Stimulated activated naive CD4-positive, alpha-beta T cell (primary cell): Measurements from ENCODE around the gene CDK16.

Experiments used
- DNase-seq, 6 experiments: peaks; one replicate each; lab custom pipeline; 2025; lab: John Stamatoyannopoulos, UW

CDK16 gene

GRCh38 chrX:47218280-47218919 is at the start of gene CDK16:
CDK16 (plus strand) TSS chrX:47218681; CDS start chrX:47223558, 4,877 bp downstream.
- DNase-seq: peak; percentile 56 to 99 (median 84)

DNA sequence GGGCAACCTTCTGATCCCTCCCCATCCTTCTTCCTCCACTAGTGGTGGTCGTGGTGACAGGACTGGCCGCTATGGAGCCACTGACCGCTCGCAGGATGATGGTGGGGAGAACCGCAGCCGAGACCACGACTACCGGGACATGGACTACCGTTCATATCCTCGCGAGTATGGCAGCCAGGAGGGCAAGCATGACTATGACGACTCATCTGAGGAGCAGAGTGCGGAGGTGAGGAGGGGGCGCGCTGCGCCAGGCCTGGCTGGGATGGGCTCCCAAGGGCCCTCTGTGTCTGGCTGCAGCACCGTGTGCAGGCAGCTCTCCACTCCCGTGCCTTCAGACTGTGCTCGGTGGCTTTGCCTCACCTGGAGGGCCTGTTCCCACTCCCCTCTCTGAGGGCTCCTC is 49.2 kb upstream of the CDK16 start:
- no peak for DNase-seq

DNA sequence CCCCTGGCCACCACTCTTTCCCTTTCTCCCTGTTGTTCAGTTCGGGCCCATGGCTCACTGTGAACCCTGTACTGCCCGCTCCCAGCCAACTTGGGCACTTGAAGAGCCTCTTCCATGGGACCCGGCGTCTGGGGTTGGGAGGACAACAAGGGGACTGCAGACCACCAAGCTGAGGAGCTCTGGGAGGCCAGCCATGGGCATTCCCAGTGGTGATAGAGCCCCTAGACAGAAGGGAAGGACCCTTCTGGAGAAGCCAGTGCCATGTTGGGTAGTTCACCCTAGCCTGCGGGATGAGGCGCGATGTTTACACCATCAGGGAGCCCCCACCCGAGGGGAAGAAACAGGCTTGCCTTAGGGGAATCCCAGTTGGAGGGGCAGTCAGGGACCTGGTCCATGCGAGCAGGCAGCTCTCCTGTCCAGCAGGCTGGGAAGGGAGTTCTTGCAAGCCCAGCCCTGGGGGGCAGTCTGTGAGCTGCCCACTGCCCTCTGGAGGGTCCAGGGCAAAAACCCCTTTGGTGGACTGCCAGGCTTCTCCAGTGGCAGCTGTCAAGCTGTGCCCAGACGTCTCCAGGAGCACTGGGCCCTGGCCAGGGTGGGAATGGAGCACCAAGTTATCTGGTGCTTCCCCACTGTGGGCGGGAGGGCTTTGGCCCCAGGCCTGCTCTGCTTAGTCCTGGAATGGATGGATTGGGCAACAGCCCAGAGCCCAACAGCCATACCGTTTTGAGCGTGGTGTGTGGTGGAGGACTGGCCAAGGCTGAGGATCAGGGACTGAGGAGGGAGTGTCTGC is 48.6 kb upstream of the CDK16 start:
- no peak for DNase-seq

DNA sequence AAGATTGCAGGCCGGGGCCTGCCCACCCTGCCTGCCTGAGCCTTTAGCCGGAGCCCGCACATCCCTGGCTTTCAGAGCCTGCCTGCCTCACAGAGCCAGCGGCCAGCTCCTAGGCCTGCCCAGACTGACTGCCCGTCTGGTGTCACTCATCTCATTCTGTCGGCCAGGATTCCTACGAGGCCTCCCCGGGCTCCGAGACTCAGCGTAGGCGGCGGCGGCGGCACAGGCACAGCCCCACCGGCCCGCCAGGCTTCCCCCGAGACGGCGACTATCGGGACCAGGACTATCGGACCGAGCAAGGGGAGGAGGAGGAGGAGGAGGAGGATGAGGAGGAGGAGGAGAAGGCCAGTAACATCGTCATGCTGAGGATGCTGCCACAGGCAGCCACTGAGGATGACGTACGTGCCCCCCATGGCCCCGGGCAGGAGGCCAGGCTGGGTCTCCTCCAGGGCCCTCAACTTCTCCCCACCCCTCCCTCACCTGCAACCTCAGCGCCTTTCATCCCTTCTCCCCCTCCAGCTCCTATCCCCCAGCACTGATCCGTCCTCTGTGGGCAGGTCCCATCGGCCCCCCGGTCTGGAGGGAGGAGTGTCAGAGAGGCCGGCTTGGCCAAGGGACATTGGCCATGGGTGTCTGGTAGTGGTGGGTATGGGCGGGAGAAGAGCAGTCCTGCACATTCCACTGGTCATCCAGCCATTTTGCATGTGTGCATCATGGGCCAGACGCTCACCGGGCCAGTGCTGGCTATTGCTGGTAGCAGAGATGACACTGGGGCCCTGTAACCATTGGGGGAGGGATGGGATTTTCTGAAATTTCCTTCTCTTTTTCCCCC is 47.4 kb upstream of the CDK16 start:
- no peak for DNase-seq

- no peak for DNase-seq
Measured at GRCh38 chrX:47171996-47172395, 46.5 kb upstream of the CDK16 start.

DNA sequence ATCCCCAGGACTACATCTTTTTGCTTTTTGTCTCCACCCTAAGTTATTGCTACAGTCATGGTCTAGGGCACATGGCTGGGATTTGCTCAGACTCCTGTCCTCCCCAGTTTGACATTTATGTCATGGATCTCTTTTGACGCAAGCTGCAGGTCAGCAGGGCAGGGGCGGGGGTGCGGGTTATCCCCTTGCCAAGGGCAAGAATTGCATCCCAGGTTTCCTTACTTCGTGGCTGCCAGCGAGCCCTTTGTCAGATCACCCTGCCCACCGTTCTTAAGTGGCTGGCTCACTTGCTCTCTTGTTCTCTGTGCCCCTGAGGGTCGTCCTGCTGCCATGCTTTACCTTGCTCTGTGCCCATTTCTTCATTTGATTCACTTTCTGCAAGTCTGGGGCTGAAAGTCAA is 45.9 kb upstream of the CDK16 start:
- DNase-seq: no peak

- no peak for DNase-seq
Measured at GRCh38 chrX:47172971-47173792, 45.3 kb upstream of the CDK16 start.

DNA sequence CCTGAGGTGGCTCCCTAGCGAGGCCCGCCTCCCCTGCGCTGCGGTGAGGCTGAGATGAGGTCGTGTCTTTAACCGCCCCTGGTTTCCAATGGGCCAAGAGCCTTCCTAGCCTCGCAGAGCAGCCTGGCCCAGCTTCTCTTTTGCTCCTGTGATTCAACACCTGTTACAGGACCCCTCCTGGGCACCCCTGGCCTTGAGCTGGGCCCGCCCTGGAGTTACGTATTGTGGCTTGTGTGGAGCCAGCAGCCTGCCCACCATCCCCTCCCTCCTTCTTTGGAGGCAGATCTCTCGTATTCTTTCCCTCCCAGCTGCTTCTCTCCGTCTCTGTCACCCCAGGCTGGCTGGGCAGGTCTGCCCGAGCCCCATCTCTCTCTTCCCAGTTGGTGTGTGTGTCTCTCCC is 44.1 kb upstream of the CDK16 start:
- no peak for DNase-seq

GRCh38 chrX:47174846-47175587 is 43.5 kb upstream of the CDK16 start:
- no peak for DNase-seq

DNA sequence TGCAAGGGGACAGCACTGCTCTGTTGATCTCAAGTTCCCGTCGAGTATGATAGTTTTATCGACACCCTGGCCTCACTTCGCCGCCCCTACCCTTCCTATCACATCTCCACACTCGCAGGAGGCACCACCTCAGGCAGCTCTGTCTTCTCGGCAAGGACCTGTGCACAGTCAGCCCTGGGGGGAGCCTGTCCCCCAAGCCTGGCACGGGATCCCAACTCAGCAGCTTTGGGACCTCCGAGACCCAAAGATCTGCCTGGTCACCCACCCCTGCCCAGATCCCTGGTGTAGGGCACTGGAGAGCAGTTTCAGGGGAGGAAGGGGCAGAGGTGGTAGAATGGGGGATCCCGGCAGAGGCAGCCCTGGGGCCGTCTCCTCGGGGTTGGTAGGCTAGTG is 42.9 kb upstream of the CDK16 start:
- DNase-seq: no peak

DNA sequence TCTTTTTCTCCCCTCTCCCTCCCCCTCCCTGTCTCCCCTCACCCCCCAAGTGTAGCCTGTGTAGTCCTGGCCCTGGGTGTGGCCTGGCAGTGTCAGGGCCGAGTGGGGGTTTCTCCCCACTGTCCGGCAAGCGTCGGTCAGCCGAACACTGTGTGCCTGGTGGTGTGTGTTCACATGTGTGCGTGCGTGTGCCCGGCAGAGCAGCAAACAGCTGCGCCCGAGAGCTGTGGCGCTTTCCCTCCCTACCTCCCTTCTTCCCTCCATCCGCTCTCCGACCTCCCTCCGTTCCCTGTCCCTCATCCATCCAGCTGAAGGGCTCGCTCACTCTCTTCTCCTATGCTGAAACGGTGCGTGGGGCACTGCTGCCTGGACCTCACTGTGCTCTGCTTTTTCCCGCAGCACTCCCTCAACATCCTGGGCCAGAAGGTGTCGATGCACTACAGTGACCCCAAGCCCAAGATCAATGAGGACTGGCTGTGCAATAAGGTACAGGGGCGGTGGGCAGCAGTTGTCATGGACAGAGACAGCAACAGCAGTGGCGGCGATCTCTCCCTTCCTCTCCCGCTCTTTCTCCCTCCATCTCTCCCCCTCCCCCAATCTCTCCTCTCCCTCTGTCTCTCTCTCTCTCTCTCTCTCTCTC is 42.3 kb upstream of the CDK16 start:
- no peak for DNase-seq

GRCh38 chrX:47177079-47177478 is 41.4 kb upstream of the CDK16 start:
- no peak for DNase-seq

GRCh38 chrX:47178337-47178736 is 40.1 kb upstream of the CDK16 start:
- no peak for DNase-seq

DNA sequence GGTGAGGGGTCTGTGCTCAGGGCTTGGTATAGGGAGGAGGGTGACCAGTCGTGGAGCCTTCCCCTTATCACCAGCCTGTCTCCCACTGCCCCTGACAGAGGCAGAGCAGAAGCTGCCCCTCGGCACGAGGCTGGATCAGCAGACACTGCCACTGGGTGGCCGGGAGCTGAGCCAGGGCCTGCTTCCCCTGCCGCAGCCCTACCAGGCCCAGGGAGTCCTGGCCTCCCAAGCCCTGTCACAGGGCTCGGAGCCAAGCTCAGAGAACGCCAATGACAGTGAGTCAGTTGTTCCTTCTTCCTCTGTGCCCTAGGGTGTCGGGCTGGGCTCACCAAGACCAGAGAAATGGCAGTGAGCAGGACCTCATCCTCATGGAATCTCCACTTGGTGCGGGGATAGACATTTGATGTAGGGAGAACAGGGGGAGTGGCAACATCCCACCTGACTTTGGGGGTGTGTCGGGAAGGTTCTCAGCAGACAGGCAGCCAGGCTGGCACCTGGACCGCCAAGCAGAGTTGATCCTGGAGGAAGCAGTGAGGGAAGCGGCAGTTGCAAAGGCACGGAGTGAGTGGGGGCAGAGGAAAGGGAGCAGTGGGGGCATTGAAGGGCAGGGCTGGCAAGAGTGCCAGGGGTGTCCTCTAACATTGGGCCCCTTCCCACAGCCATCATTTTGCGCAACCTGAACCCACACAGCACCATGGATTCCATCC is 39.1 kb upstream of the CDK16 start:
- no peak for DNase-seq

- no peak for DNase-seq
Measured at GRCh38 chrX:47179928-47180255, 38.6 kb upstream of the CDK16 start.

GRCh38 chrX:47180346-47180745 is 38.1 kb upstream of the CDK16 start:
- no peak for DNase-seq

DNA sequence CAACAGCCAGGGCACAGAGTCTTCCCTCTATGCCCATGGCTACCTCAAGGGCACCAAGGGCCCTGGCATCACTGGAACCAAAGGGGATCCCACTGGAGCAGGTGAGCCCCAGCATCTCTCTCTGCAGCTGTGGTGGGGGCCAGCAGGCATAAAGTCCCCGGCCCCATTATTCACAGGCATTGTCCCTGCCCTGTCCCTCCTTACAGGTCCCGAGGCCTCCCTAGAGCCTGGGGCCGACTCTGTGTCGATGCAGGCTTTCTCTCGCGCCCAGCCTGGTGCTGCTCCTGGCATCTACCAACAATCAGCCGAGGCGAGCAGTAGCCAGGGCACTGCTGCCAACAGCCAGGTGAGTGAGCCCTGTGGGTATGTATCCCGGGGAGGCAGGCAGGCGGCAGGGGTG is 37.2 kb upstream of the CDK16 start:
- no peak for DNase-seq

DNA sequence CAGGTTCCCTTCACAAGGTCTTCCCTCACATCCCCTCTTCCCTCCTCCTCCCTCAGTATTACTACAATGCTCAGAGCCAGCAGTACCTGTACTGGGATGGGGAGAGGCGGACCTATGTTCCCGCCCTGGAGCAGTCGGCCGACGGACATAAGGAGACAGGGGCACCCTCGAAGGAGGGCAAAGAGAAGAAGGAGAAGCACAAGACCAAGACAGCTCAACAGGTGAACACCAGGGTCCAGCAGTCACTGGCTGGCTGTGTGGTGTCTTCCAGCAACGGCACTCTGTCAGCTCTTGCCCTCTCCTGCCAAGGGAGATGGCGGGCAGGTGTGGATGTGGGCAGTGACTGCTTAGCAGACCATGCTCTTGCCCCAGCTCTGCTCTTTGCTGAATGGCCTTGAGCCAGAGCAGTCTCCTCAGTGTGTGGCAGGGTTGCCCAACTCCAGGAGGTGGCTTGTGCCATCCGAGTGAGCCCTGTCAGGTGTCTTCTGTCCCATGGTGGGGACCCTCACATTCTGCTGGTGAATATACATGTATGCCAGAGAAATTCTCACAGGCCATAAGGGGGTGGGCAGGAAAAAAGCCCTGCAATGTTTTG is 36.3 kb upstream of the CDK16 start:
- no peak for DNase-seq

DNA sequence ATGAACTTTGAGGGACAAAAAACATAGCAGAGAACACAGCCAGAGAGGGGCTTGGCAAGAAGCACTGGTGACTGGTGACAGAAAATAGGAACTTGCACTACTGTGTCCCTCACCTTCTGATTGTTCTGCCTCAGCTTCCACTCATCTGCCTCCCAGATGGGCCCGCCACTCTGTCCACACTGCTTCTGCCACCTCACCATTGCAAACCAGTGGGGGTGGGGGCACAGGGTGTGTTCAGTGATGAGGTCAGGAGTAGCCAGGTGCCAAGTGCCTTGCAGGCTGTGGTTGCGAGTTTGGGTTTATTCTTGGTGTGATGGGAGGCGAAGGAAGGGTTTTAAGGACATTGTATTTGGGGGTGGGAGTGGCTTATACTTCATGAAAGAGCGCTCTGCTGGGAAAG is 34.0 kb upstream of the CDK16 start:
- DNase-seq: no peak

GRCh38 chrX:47185241-47185640 is 33.2 kb upstream of the CDK16 start:
- no peak for DNase-seq
